GM18498 (cell line): Measurements from ENCODE around the gene NCF4.

Experiments
- ATAC-seq: cut with Tn5 transposase; IDR thresholded peaks from one replicate; pipeline ENCODE4 v1.9.1; 2021; ENCODE audit warnings: mild to moderate bottlenecking, moderate library complexity; ENCODE audit not compliant: unreplicated experiment

The NCF4 gene

DNA sequence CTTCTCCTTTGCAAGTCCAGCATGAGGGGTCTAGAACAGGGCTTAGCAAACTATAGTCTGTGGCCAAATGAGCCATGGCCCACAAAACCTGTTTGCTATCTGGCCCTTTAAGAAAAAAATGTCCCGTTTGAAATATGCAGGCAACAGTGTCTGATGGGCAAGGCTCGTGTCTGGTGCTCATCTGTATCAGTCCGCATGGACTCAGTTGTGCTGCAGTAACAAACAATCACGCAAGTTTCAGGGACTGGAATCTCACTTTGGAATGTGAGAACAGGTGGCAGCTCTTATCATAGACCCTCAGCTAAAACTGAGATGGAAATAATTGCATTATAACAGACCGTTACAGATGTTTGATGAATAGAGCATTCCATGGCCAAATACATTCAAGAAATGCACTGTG is 24.9 kb upstream of the NCF4 start:
- no peak for ATAC-seq

DNA sequence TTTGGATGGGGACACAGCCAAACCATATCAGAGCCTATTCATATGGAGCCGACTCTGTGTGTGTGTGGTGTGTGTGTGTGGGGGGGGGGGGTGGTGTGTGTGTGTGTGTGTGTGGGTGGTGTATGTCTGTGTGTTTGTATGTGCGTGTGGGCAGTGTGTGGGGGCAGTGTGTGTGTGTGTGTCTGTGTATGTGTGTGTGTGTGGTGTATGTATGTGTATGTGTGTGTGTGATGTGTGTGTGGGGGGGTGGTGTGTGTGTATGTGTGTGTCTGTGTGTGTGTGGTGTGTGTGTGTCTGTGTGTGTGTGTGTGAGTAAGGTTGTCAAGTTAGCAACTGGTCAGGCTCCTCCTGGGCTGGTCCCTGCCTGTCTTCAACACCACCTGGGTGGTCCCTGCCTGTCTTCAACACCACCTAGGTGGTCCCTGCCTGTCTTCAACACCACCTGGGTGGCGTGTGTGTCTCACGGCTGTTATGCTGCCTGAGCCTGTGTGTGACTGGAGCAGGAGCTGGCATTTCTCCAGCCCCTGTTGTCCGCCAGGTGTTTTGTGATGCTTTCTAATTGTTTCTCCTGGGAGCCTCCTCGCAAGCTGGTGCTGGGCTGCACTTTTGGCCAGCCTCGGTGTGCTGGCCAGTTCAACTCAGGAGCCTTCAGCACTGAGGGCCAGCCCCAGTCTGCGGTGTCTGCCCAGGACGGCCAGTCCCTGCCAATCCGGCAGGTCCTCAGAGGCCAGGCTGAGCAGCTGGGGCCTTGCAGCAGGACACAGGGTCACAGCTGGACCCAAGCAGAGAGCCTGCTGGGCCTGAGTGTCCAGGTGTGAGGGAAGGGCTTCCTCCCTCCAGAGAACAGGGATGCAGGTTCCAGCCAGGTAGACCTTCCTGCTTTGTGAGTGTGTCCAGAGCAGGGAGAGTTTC is 22.4 kb upstream of the NCF4 start:
- ATAC-seq = no peak

DNA sequence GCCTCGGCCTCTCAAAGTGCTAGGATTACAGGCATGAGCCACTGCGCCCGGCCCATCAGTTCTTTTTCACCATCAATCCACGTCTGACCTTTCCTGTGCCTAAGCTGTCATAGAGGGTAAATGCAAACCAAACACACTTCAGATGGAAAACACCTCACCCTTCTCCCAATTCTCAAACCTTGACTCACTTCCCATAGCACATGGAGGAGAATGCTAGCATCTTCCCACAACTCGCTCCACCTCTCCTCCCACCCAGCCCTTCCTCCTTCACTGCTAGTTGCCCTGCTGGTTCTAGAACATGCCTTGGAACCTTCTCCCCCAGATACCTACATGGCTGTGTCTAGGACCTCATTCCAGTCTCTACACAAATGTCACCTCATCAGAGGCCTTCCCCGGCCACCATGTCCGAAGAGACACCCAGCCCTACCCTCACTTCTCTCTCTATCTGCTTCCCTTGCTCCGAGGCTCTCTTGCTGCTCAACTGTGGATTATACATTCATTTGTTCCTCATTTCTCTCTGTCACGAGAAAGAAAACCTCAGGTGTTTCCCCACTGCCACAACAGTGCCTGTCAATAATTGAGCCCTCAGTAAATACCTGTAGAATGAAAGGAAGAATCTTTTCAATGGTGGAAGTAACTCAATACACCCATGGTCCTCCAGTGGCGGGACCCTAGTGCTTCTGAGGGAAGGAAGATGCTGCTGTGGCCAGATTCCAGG is 21.3 kb upstream of the NCF4 start:
- ATAC-seq = no peak

DNA sequence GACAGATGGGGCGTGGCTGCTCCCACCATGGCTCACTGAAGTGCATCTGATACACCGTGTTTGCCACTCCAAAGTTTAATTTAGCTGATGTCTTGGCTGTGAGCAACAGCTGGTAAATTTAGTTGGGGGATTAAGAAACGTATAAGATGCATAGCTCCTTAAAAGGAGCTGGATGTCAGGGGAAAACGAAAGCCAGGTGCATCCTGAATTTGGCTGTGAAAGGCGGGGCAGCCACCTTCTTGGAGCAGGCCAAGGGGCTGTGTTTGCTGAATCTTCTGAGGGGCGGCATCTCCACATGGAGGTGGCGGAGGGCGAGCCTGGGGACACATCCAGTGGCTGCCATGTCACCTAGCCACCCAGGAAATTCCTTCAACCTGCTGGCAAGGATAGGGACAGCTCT is 20.7 kb upstream of the NCF4 start:
- ATAC-seq = no peak

DNA sequence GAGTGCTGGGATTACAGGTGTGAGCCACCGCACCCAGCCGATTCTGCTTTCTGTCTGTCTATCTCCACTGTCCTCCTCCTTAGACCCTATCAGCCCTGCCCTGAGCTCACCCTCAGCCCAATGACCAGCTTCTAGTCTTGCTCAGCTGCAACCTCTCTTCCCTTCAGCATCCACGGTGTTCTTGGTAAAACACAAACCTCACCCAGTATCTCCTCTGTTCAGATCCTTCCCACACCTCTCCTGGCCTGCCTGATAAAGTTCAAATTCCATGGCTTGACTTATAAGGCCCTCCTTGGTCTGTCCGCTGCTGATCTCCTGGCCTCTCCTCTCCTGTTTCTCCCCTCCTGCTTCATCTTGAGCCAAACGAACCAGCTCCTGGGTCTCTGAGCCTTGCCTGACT is 14.5 kb upstream of the NCF4 start:
- no peak for ATAC-seq

DNA sequence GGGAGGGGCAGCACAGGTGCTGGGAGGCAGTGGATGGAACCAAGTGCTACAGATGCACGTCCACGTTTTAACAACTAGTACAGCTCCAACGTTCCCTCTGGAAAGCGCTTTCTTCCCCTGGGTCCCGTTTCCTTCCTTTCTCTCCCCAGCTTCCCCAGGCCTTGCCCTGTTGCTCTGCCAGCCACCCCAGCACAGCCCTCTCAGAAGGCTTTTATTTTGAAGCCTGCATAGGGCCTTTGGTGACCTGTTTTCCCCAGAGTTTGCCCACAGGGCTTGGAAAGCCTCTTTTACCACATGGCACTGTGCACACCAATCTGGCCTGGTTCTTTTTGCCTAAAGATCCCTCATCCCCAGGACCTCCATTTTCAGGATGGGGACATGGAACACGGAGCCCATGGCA is 13.9 kb upstream of the NCF4 start:
- ATAC-seq = no peak

DNA sequence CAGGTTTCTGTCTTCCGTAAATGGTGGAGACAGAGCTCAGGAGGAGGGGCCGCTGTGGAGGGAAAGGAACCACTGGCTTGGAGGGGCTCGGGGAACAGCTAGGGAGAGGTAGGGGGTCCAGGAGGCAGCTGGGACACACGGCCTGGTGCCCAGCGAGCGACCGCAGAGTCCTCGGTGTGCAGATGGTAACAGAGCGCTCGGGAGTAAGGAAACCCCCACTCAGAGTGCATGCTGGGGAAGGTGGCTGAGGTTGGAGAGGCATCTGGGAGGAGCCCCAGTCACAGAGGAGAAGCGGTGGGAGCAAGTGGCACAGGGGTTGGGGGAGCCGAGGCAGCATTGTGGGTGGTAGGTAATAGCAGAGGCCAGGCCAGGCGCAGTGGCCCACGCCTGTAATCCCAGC is 10.8 kb upstream of the NCF4 start:
- ATAC-seq = no peak

DNA sequence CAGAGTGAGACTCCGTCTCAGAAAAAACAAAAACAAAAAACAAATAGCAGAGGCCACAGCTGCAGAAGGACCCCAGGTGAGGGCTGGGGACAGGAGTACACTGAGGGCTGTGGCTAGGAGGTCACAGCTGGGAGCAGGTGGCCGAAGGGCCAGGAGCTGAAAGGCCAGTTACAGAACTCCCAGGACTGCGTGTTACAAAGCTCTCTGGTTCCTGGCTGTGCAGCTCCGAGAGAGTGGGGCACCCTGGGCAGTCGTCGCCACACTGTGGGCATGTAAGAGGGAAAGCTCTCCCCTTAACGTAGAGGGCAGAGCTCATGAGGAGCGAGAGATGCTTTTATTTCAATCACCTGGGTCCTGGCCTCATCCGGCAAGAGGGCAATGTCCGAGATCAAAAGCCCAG is 10.1 kb upstream of the NCF4 start:
- ATAC-seq = no peak

DNA sequence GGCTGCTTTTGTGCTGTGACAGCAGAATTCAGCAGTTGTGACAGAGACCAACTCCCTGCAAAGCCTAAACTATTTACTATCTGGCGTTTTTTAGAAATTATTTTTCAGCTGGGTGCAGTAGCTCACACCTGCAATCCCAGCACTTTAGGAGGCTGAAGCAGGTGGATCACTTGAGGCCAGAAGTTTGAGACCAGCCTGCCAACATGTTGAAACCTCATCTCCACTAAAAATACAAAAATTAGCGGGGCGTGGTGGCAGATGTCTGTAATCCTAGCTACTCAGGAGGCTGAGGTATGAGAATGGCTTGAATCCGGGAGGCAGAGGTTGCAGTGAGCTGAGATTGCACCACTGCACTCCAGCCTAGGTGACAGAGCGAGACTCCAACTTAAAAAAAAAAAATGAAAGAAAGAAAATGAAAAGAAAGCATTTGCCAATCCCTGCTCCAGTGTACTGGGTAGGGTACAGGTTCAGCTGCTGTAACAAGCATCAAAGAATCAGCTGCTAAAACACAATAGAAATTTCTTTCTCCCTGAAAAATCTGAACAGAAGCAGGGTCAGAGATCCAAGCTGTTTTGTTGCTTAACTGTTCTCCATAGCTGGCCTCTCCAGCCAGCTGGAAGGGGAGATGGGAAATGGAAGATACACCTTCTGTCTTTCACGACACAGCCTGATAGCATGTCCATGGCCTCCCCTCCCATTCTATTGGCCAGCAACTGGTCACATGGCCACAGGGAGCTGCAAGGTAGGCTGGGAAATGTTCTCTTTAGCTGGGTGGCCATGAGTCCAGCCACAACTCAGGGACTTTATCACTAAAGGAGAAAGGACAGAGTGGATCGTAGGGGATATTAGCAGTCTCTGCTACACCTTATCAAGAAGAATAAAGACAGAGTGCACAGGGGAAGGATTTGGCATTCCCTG is 8.5 kb upstream of the NCF4 start:
- ATAC-seq = no peak

DNA sequence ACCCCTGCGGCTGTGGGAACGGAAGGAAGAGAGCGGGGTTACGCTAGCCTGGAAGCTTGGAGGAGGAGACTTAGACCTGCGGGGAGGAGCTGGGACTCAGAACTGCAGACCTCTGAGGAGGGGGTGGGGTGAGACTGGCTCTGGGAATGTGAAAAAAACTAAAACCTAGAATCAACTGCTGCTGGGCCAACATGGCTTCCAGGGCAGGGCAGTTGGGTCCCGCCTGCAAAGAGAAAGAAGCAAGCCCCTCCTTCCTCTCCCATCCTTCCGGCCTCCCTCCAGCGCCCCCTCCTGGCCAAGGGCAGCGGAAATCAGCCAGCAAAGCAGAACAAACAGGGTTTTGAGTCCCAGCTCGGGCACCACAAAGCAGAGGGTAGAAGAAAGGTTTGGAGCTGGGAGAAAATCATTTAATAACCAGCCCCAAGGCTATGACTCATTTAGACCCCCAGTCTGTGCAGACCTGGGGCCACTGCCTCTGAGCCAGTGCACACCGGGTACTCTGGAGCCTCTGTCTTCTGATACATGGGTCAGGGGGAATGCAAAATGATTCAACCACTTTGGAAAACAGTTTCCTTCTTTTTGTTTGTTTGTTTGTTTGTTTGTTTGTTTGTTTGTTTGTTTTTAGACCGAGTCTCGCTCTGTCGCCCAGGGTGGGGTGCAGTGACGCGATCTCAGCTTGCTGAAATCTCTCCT is 7.3 kb upstream of the NCF4 start:
- ATAC-seq = no peak

DNA sequence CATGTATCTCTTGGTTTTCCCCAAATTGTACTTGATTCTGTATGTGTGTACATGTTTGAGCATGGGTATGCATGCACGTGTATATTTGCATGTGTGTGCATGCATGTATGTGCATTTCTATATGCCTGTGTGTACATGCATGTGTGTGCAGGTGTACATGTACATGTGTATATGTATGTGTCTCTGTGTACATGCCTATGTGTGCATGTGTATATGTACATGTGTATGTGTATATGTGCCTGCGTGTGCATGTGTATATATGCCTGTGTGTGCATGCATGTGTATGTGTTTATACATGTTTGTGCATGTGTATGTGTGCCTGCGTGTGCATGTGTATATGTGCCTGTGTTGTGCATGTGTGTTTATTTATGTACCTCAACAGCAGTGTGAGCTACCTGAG is 5.3 kb upstream of the NCF4 start:
- ATAC-seq = no peak

DNA sequence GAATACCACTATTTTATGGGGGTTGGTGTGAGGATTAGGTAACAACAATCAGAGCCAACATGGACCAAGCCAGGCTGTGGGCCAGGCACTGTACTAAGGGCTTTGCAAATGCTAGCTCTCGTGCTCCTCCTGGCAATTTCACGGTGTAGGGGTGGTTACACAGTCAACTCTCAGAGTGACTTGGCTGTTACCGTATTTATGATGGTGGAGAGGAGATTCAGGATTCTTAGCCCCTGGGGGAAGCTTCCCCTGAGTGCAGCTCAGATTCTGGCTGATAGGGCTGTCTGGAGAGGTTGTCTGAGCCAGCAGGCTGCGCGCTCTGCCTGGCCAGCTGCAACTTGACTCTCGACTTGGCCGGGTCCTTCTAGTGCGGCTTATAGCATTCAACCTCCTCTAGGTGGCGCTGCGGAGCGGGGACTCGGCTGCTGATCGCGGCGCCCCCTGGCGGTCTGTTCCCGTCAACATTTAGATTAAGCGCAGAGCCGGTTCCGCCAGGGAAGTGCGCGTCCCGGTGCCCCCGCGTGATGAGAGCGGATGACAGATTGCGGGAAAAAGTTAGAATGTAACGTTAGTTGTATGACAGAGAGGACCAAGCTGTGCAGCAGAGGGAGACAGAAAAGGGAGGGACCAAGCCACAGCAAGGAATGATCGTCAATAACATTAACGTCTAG is 4.5 kb upstream of the NCF4 start:
- ATAC-seq = no peak

DNA sequence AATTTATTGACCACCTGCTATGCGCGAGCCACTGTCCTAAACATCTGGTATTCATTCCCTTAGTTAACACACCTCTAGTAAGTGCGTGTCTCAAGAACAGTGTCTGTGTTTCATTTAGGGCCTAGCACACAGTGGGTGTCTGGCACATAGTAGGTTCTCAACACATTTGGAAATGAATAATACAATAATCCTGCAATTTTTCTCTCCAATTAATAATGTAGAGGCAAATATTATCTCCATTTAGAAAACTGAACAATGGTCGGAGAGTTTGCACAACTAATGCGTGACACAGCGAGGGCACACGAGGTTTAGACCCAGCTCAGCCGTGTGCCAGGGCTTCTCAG is 4.0 kb upstream of the NCF4 start:
- no peak for ATAC-seq

DNA sequence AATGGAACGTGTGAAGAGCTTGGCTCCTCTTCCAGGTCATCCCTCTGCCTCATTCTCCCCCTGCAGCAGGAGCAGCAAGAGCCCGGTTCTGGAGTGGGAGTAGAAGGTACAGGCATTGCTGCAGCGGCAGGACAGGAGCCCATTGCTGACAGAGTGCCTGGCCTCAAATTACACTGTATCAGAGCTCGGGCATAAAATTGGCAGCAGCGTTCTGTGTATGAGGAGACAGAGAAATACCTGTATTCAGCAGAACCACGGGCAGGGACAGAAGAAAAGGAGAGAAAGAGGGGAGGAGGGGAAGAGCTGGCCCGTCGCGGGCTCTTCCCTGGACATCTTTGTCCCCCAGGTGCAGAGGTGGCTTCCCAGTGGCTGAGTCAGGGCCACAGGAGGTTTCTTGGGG is 2.6 kb upstream of the NCF4 start:
- ATAC-seq = no peak

DNA sequence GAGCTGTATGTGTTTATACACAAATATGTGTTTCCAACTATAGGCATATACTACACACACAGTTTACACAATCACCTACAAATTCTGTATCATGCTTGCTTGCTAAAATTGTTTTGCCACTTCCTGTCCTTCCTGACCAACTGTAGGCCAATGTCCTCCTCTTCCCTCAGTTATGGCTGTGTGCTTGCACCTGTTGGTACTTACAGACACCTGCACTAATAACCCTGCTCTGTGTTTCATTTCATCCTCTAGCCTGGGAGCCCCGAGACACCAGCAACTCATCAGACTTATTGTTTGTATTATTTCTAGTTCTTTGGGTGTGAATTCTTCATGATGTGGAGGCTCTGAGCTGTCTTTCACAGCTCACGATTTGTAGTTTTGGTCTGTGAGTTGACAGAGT is 1.8 kb upstream of the NCF4 start:
- no peak for ATAC-seq

DNA sequence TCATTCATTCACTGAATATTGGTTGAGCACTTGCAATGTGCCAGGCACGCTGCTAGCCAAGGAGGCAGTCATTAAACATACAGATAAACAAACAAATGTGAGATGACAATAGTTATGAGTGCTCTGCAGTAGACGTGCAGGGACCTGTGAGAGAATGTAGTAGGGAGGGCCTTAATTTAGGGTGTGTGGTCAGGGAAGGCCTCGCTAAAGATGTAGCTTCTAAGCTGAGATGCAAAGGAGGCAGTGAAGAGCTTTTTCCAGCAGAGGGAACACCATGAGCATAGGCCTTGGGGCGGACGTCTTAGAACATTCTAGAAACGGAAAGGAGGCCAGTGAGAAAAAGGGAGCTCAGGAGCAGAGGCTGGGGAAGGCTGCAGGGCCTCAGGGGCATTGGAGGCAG is 789 bp upstream of the NCF4 start:
- no peak for ATAC-seq

DNA sequence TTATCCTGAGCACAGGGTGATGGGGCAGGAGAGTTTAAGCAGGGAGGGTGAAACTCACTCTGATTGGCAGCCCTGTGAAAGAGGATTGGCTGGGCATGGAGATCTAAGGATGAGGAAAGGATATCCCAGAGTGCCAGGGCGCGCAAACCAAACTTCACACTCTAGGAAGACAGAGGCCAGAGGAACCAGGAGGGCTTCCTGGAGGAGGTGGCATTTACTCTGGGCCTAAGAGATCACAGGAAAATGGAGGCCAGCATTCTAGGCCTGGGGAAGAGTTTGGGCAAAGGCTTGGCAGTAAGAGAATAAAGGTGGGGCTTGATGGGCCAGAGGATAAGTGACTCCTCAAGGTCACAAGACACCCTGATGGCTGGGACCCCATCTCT is 377 bp upstream of the NCF4 start:
- no peak for ATAC-seq

DNA sequence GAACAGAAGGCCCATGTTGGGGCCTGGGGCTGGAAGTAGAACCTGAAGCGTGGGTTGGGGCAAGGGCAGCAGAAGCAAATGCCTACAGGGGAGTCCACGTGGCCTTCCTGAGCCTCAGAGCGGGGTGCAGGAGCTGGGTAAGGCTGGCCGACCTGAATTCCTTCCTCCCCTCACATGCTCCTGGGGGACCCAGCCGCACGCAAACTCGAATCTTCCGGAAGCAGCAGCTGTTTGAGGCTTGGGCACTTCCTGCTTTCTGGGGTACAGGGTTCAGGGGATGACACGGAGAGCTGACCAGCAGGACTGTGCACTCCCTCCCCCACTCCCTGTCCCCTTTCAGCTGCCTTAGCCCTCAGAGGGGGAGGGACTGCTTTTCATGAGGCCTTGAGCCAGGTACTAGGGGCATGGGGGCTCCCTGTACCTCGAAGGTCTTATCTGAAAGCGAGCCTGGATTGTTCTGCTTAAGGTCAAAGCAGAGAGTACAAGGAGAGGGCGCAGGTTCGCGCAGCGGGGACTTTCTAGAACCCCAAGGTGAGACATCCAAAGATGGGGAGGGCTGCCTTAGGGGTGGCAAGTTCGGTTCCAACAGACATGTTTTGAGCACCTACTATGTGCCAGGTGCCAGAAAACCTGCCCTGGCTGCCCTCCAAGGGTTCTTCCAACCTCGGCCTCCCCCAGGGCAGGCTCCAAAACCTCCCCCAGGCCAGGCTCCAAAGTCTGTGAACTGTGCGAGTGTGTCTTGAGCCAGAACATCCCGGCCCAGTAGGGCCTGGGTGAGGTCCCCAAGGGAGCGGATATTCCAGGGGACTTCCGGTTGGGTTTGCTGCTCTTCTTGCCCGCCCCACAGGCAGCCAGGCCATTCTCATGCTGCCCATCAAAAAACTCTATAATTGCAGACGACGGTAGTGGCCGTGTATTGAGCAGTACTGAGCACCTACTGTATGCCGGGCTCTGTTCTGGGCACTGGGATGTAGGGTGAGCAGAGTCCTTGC is 1.7 kb downstream of the NCF4 start:
- ATAC-seq = no peak

DNA sequence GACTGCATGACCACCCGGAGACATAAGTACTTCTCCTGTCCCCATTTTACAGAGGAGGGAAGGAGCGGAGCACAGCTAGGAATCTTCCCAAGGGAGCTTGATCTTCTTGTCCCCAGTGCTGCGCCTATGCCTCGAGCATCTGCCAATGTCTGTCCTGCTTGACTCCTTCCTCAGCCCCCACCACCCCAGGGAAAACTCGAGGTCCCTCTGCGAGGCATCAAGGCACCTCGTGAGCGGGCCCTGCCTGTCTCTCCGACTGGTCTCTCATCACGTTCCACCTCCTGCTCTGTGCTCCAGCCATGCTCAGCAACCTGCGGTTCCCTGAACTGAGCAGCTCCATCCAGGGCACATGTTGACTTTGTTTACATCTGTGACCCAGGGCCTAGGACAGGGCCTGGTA is 2.5 kb downstream of the NCF4 start:
- no peak for ATAC-seq
